B cell (primary cell): ENCODE measurements around the gene KIAA0586. TPM values are rescaled to one million over a fixed set of nuclear protein-coding genes. Genes with fewer than 3 reads are reported as not detected.

ENCODE experiments used
- ATAC-seq: fragments of 200-7000 bp; cut with Tn5 transposase; one replicate; pipeline ENCODE4 v1.10.0; 2021; ENCODE audit warnings: low read depth, mild to moderate bottlenecking, moderate number of reproducible peaks, moderate library complexity
- CTCF ChIA-PET: fragments of 350-600 bp; sonication (Branson Sonifier 250); formaldehyde crosslinking; loops from one replicate; lab custom pipeline; 2021; ENCODE audit warnings: antibody characterized with exemption, inconsistent platforms; lab: Charles Lee
- POLR2A ChIA-PET: fragments of 350-600 bp; sonication (Branson Sonifier 250); formaldehyde crosslinking; loops from one replicate; lab custom pipeline; 2021; ENCODE audit warnings: antibody characterized with exemption; lab: Charles Lee
- DNase-seq: peaks from one replicate; pipeline ENCODE4 v3.0.0; 2013
- H2AFZ ChIP-seq: 2 replicates; pipeline ENCODE4 v1.6.1; 2012; ENCODE audit warnings: mild to moderate bottlenecking, low read depth, low read length; ENCODE audit not compliant: insufficient read depth, poor library complexity, severe bottlenecking
- H3K27ac ChIP-seq, 2 donors: 1 replicate in 1 of 2; 2 replicates in 1 of 2; pipeline ENCODE4 v1.5.1; 2012 to 2013; ENCODE audit warnings: low read length in 2 of 2, mild to moderate bottlenecking in 2 of 2, moderate library complexity in 1 of 2
- H3K27me3 ChIP-seq, 4 experiments: fragments of 200-600 bp in 1 of 4; sonication (generic) in 1 of 4; replicated peaks in 1 of 4; 1 replicate in 2 of 4; 2 replicates in 2 of 4; pipeline versions ENCODE4 v1.6.1 to v1.7.0; 2013 to 2016; ENCODE audit warnings: low read length in 3 of 4, mild to moderate bottlenecking in 2 of 4, mixed read lengths in 1 of 4, moderate library complexity in 1 of 4; ENCODE audit not compliant: insufficient read depth in 4 of 4, control insufficient read depth in 3 of 4; ENCODE audit errors: control extremely low read depth in 1 of 4
- H3K36me3 ChIP-seq, 2 experiments: replicated peaks in 1 of 2; 1 replicate in 1 of 2; 2 replicates in 1 of 2; pipeline versions ENCODE4 v1.6.1 to v1.7.1; 2013; ENCODE audit warnings: low read length in 1 of 2; ENCODE audit not compliant: insufficient read depth in 2 of 2, control insufficient read depth in 1 of 2; ENCODE audit errors: control extremely low read depth in 1 of 2, extremely low read depth in 1 of 2
- H3K4me1 ChIP-seq, 2 donors: fragments of 200-600 bp in 1 of 2; sonication (generic) in 1 of 2; 1 replicate in 1 of 2; 2 replicates in 1 of 2; pipeline versions ENCODE4 v1.5.1 to v1.6.1; 2013 to 2017; ENCODE audit warnings: low read length in 2 of 2; ENCODE audit not compliant: control insufficient read depth in 2 of 2, insufficient read depth in 2 of 2
- H3K4me2 ChIP-seq: replicated peaks from 2 replicates; pipeline ENCODE3; 2012; ENCODE audit warnings: mild to moderate bottlenecking, low read depth, low read length; ENCODE audit not compliant: poor library complexity, severe bottlenecking
- H3K4me3 ChIP-seq, 5 experiments: fragments of 200-600 bp in 1 of 5; sonication (generic) in 1 of 5; 1 replicate in 3 of 5; 2 replicates in 2 of 5; pipeline versions ENCODE4 v1.5.1 to v1.7.0; 2011 to 2016; ENCODE audit warnings: low read length in 4 of 5, mild to moderate bottlenecking in 4 of 5, low read depth in 2 of 5, control low read depth in 1 of 5, moderate library complexity in 1 of 5; ENCODE audit not compliant: insufficient read depth in 1 of 5; ENCODE audit errors: control extremely low read depth in 1 of 5, extremely low read depth in 1 of 5
- H3K79me2 ChIP-seq: fragments of 200-600 bp; sonication (generic); one replicate; pipeline ENCODE4 v1.6.0; 2016; ENCODE audit warnings: low read length; ENCODE audit not compliant: control insufficient read depth, insufficient read depth
- H3K9ac ChIP-seq: fragments of 200-600 bp; sonication (generic); 2 replicates; pipeline ENCODE4 v1.6.1; 2017; ENCODE audit warnings: mild to moderate bottlenecking, low read length, moderate library complexity
- H3K9me3 ChIP-seq, 3 donors: one replicate each; pipeline versions ENCODE4 v1.6.1 to v1.7.1; 2013; ENCODE audit warnings: low read length in 2 of 3; ENCODE audit not compliant: control insufficient read depth in 2 of 3, insufficient read depth in 1 of 3; ENCODE audit errors: control extremely low read depth in 1 of 3
- H4K20me1 ChIP-seq: 2 replicates; pipeline ENCODE4 v1.6.0; 2012; ENCODE audit warnings: mild to moderate bottlenecking, low read length; ENCODE audit not compliant: insufficient read depth, control insufficient read depth, poor library complexity, severe bottlenecking
- H3K27ac Mint-ChIP-seq: one replicate; pipeline ENCODE4 v1.8.0; 2021; ENCODE audit warnings: mixed read lengths
- H3K27me3 Mint-ChIP-seq: one replicate; pipeline ENCODE4 v1.8.0; 2021; ENCODE audit warnings: mixed read lengths
- H3K4me1 Mint-ChIP-seq: one replicate; pipeline ENCODE4 v1.8.0; 2021; ENCODE audit warnings: mixed read lengths
- H3K4me3 Mint-ChIP-seq: one replicate; pipeline ENCODE4 v1.8.0; 2021; ENCODE audit warnings: mixed read lengths
- H3K9me3 Mint-ChIP-seq: one replicate; pipeline ENCODE4 v1.8.0; 2022; ENCODE audit warnings: mixed read lengths; ENCODE audit not compliant: insufficient read depth
- CTCF ChIP-seq: fragments of 200-600 bp; IDR thresholded peaks from one replicate; pipeline ENCODE4 v1.8.0; 2022; ENCODE audit warnings: antibody characterized with exemption, mild to moderate bottlenecking
- EZH2 ChIP-seq: IDR thresholded peaks from 2 replicates; pipeline ENCODE4 v1.6.1; 2012; ENCODE audit warnings: borderline replicate concordance, low read depth, mild to moderate bottlenecking, moderate library complexity, low read length; ENCODE audit not compliant: insufficient read depth, poor library complexity, severe bottlenecking
- WGBS: methylation state at CpG from one replicate; pipeline ENCODE4 v1.1.5; 2013; ENCODE audit warnings: missing lambda C conversion rate; ENCODE audit not compliant: insufficient coverage; 5-methylcytosine and 5-hydroxymethylcytosine counted together
- intact Hi-C: fragments of 100-400 bp; cut with micrococcal nuclease; formaldehyde crosslinking; loops from one replicate; pipeline ENCODE4 v1.10.0; 2022
- polyA plus RNA-seq: library from polyadenylated mRNA; depleted of rRNA; stranded (reverse); fragments of >200 nt; gene quantifications from 2 replicates; pipeline ENCODE4 v1.2.3, GENCODE V29; 2012
- total RNA-seq, 2 donors: library from RNA; stranded (reverse); fragments of 120-200 nt in 1 of 2; gene quantifications; 1 replicate in 1 of 2; 2 replicates in 1 of 2; pipeline versions ENCODE4 v1.2.3 to v1.2.4, GENCODE V29; 2013 to 2022

KIAA0586 gene
- total and polyA plus RNA-seq, 2 donors (not counting 1 experiment from before 2014, with no cell fraction given): 12.2 to 27.5 TPM

- Histone ChIP-seq H3K4me3 (no peak overlapping the region), H3K4me2 (no peak overlapping the region), H3K9me3 (peaks cover 0 to 1% (median 0%) of the 10 kb centered on the region in 3 donors), H3K27ac (no peak overlapping the region), H2AFZ (no peak overlapping the region), H4K20me1 (no peaks in the 10 kb centered on the region), H3K4me1 (peaks cover 9 to 14% of the 10 kb centered on the region in 2 donors), H3K36me3 (no peaks in the 10 kb centered on the region), H3K9ac (no peak overlapping the region), H3K27me3 (no peaks in the 10 kb centered on the region), H3K79me2 (no peaks in the 10 kb centered on the region)
- no peak for DNase-seq
- no peak for ATAC-seq
- intact Hi-C loops: loop anchor here (5.0 kb wide), 1 partner anchor 1007 kb away; the partner anchor contains the start of gene NAA30
- Mint-ChIP-seq H3K4me3 (no peak overlapping the region), H3K27me3 (no peaks in the 10 kb centered on the region), H3K27ac (no peak overlapping the region), H3K4me1 (peaks cover 13% of the 10 kb centered on the region), H3K9me3 (no peaks in the 10 kb centered on the region)
- ChIA-PET POLR2A (no interaction called here), CTCF (interaction anchor here (0.7 kb wide), 1 partner anchor 27 kb away, joined by 3 read pairs; no protein-coding TSS in a partner anchor)
- TF ChIP-seq CTCF (no peak), EZH2 (no peak)
- 100% methylated on average over 2 of the region's 3 CpGs for WGBS
Observed at GRCh38 chr14:58398895-58399294, 28.6 kb upstream of the KIAA0586 start.

GRCh38 chr14:58401587-58401986, 25.9 kb upstream of the KIAA0586 start:
- POLR2A ChIA-PET: no interaction called here
- Histone ChIP-seq H3K79me2 (no peaks in the 10 kb centered on the region), H3K27ac (no peak overlapping the region), H3K9me3 (peaks cover 0 to 1% (median 0%) of the 10 kb centered on the region in 3 donors), H3K4me2 (no peak overlapping the region), H3K4me1 (peaks cover under 1 to 3% of the 10 kb centered on the region in 2 donors), H3K9ac (no peak overlapping the region), H3K4me3 (no peak overlapping the region), H3K27me3 (no peaks in the 10 kb centered on the region), H3K36me3 (no peaks in the 10 kb centered on the region), H2AFZ (no peak overlapping the region), H4K20me1 (no peaks in the 10 kb centered on the region)
- no peaks in the 10 kb centered on the region for H3K27me3 Mint-ChIP-seq
- ATAC-seq: no peak
- H3K4me3 Mint-ChIP-seq: no peak overlapping the region
- intact Hi-C loops: no loop called here
- peaks cover 3% of the 10 kb centered on the region for H3K4me1 Mint-ChIP-seq
- H3K9me3 Mint-ChIP-seq: no peaks in the 10 kb centered on the region
- no peak for TF ChIP-seq EZH2
- no peak for TF ChIP-seq CTCF
- CTCF ChIA-PET: interaction anchor here (1.1 kb wide), 1 partner anchor 292 kb away, joined by 3 read pairs; no protein-coding TSS in a partner anchor
- WGBS: no CpG with 5 or more reads among the region's 3 CpGs
- H3K27ac Mint-ChIP-seq: no peak overlapping the region
- no peak for DNase-seq
